ENCODE results near the gene UBE2R2.

DNA sequence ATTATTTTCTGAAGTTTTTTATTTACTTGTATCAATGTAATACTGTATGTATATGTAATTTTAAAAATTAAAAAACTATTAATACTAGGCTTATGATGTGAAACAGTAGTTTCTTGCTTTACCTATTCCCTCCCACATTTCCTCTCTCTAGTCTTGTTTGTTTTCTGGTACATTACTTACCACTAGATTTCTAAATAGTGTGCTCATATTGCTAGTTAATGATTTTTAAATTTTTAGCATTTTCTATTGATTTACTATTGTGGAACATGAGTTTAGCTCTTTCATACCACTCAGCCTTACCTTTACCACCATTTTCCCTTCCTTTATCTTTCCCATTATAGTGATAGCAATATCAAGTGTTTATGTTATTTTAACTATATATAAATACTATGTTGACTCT is 39.3 kb downstream of the UBE2R2 start:
- TF ChIP-seq POLR2A (IDR thresholded peaks at IDR 0.05; ENCODE audit: low read depth, low read length), result no peak
- TF ChIP-seq POLR2AphosphoS5 (IDR thresholded peaks at IDR 0.05; ENCODE audit: low read depth, low read length), result no peak
